NAMALWA (cell line): ENCODE data around the gene PPM1M.
"Not testable (repeated sequence)": the region's sequence is repeated elsewhere in the genome, so short reads cannot be mapped to it uniquely, and the experiment has no call there.

Experiments
- DNase-seq: peaks from one replicate; pipeline ENCODE4 v3.0.0-alpha.2; 2015; ENCODE audit warnings: low spot score

Gene PPM1M

GRCh38 chr3:52247409-52248164 is 2.0 kb downstream of the PPM1M start:
- no peak for DNase-seq

GRCh38 chr3:52248165-52248541 is 2.6 kb downstream of the PPM1M start:
- no peak for DNase-seq

GRCh38 chr3:52248816-52249547 is 3.4 kb downstream of the PPM1M start:
- DNase-seq: no peak

GRCh38 chr3:52249683-52250082 is 4.1 kb downstream of the PPM1M start:
- DNase-seq: no peak

DNA sequence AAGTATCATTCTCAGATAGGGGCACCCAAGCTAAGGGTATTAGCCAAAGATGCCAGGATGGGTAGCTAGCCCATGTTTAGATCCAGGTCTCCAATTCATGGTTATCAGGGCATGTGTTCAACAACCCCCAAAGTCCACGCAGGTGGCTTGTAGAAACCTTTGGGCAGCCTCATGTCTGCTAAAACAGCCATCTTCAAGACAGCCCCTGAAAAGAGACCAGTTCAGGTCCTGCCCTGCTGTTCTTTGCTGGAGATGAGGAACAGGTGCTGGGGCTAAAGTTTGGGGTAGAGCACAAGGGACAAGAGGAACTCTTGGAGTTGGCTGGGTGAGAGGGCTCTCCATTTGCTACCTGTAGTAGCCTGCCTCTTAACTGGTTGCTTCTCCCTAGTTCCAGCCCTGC is 4.6 kb downstream of the PPM1M start:
- no peak for DNase-seq

DNA sequence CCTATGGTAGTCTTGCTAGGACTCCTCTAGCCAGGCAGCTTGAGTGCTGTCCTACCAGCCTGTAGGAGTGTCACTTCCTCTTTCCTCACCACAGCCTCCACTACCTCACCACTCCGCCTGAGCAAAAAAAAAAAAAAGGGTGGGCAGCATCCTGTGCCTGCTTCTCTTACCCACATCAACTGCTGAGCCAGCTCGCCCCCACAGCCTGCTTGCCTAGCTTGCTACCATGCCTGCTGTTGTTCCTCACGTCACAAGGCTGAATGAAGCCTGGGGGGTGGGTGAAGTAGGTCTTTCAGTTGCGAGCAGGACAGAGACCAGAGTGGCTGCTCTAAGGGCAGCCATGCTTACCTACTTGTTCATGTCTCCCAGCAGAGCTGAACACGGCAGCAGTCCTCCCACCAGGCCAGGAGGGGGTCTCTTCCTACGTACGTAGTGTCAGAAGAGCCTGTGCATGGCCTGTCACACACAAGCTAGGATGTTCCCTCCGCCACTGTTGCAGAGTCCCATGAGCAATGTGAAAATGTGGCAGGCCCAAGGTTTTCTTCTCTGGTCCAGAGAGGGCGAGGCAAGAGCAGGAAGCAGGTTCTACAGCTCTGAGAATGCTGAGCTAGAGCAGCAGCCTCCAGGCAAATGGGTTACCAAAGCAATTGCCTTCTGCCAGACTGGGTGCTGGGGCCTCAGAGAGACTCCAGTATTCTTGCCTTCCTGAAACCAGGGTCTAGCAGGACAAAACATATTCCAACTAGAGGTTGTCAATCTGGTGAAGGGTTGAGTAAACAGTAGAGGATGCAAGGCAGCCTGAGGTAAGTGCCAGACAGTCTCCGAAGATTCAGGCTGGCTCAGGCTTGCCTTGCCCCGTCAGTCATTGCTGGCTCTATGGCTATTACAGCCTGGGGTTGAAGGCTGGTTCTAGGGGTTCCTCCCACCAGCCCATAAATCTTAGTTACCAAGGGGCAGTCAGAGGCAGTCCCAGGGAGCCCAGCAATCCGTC is 8.1 kb downstream of the PPM1M start:
- DNase-seq: peak; percentile 82

DNA sequence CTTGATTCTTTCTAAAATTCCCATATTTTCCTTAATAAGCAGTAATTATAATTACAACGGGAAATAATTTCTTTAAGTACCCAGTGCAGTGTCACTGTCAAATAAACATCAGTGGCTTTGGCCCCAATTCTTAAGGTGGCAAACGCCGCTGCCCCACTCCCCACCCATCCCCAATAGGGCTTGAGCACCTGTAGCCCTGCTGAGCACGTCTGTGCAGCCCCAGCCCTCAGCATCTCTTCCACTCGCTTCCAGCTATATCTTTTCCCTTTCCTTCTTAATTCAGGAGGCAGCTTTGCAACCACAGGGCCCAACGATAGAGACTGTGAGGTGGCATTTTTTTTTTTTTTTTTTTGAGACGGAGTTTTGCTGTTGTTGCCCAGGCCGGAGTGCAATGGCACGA is 9.0 kb downstream of the PPM1M start:
- no peak for DNase-seq

DNA sequence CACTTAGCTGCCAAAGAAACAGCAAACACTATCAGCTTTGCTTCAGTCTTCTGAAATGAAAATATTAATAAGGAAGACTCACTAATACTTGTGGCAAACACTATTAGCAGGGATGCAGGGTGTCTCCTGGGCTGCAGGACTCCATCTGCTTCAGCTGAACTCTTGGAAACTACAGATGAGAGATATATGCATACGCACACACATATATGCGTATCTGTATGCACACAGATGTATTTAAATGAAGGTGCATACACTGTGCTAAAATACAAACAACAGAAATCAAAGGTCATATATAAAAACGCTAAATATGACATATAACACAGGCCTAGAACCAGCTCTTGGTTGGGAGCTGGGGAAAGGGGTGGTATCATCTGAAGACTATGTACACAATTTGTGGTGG is 10.6 kb downstream of the PPM1M start:
- DNase-seq: no peak

DNA sequence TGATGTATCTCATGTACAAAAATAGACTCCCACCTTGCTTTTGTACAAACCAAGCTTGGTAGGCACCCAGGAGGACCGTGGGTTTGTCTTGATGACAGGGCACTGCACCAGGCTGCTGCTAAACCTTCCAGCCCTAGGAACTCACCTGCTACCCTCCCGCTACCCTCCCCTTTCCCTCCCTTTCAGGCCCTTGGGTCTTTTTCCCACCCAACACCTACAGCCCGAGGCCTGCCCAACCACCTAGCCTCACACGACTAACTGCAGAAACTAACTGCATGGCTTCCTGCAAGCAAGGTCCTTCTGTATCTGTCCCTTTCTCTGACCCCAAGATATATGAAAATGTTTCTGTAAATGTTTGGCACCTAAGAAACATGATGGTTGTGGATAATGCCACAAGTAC is 11.1 kb downstream of the PPM1M start:
- no peak for DNase-seq

DNA sequence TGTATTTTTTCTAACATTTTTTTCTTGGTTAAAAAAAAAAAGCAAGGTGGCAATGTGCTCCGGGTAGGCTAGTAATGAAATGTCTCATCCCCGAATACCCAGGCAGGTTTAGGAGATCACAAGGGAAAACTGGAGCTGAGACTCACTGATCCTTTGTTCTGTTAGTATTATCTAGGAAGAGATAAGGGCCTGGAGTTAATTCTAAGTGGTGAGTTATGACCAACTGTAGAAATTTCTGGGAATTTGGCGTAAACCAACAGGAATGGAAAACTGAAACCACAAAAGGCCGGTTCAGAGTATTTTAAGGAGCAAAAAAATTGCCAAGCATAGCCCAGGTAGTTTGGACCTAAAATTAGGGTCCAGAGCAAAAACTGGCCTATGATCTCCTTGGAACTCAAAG is 12.4 kb downstream of the PPM1M start:
- DNase-seq: no peak

DNA sequence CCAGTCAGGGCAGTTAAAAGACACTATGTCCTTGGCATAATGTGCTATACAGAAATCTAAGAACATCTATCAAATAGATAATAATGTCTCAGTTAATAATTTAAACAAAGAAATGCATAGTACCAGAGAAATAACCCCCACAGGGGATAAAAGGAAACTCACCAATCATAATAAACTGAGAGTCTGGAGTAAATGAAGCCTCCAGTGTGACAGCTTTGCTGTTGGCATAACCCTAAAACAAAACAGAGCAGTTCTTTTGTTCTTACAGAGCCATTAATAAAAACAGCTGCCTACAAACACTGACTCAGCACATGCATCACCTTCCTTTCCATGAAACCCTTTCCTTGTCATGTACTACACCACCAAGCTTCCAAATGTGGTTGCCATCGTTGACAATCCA is 13.5 kb downstream of the PPM1M start:
- DNase-seq: no peak

DNA sequence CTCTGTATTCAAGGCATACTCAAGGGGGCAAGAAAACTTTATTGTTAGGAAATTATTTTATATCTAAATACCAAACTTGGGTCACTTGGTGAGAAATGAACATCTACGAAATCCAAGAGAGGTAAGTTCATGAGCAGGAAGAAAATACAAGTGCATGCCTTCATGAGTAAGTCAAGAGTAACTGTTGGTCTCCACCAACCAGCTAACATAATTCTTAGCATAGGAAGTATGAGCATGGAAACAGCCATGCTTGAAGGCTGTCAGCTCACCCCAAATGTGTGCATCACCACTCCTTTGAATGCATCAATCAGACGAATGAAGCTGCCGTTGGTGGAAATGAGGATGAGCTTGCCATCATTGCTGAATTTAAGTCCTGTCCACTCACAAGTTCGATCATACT is 13.9 kb downstream of the PPM1M start:
- DNase-seq: no peak

GRCh38 chr3:52262447-52262846 is 16.9 kb downstream of the PPM1M start:
- DNase-seq: no peak

DNA sequence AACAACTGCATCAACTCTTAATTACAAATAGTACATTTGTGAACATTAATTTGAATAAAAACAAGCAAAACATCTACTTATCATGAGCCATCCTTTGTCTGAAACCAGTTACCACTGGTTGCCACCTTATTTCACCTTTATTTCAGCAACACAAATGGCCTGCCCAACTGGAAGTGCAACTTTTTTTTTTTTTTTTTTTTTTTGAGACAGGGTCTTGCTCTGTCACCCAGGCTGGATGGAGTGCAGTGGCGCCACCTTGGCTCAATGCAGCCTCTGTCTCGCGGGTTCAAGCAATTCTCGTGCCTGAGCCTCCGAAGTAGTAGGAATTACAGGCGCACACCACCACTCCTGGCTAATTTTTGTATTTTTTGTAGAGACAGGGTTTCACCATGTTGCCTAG is 19.8 kb downstream of the PPM1M start:
- DNase-seq: no peak

DNA sequence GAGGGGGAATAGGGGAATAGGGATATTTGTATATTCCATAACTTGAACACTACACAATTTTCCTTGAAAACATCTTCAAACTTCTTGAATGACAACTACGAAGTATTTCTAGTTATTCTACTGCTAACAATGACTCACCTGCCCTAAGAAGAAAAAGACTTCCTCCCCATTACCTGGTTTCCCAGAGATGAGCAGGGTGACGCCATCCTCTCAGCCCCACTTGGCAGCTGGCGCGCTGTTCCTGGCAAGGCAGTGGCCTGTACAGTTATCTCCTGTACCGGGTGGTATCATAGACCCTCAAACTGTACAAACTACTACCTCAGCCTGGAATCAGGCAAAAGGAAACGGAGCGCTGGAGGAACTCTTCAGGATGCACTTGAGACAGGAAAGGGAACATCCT is 22.5 kb downstream of the PPM1M start:
- DNase-seq: no peak

GRCh38 chr3:52269776-52270175 is 24.2 kb downstream of the PPM1M start:
- no peak for DNase-seq

GRCh38 chr3:52270252-52270754 is 24.7 kb downstream of the PPM1M start:
- DNase-seq: no peak

- not testable (repeated sequence) for DNase-seq
Observed at GRCh38 chr3:52272172-52272571, 26.6 kb downstream of the PPM1M start.

DNA sequence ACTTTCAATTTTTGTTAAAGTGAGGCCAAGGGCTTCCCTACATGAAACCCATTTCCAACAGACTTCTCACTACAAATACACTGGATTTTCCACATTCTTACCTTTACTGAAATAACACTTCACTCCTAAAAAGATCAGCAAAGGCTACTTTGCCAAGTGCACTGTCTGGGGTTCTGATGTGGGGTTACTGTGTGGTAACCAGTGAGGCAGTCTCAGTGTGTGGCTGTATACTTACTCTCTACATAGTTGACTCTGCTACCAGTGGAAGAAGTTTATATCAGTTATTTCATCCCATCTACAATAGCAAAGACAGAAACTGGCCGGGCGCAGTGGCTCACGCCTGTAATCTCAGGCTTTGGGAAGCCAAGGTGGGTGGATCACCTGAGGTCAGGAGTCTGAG is 27.3 kb downstream of the PPM1M start:
- no peak for DNase-seq

DNA sequence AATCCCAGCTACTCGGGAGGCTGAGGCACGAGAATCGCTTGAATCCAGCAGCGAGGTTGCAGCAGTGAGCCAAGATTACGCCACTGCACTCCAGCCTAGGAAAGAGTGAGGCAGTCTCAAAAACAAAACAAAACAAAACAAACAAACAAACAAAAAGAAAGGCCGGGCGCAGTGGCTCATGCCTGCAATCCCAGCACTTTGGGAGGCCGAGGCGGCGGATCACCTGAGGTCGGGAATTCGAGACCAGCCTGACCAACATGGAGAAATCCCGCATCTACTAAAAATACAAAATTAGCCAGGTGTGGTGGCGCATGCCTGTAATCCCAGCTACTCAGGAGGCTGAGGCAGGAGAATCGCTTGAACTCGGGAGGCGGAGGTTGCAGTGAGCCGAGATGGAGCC is 29.2 kb downstream of the PPM1M start:
- not testable (repeated sequence) for DNase-seq

- peak; percentile 74 for DNase-seq
Observed at GRCh38 chr3:52277071-52277964, 31.8 kb downstream of the PPM1M start.
